ENCODE data around the gene MAN2C1.

MAN2C1 gene

GRCh38 chr15:75309711-75310110 is 58.7 kb downstream of the MAN2C1 start:
- no peak for DNase-seq (ENCODE audit: low read depth)

- DNase-seq (ENCODE audit: low read depth), result no peak
These were observed 60.5 kb downstream of the MAN2C1 start for GRCh38 chr15:75307778-75308390.

GRCh38 chr15:75306188-75306587 is 62.2 kb downstream of the MAN2C1 start:
- no peak for DNase-seq (ENCODE audit: low read depth)
